GM23338 (cell line): Measurements from ENCODE around the gene TPRG1. TPM values are rescaled to one million over a fixed set of nuclear protein-coding genes. Genes with fewer than 3 reads are reported as not detected.

Source experiments
- ATAC-seq: fragments of 200-7000 bp; cut with Tn5 transposase; 3 replicates; pipeline ENCODE4 v1.9.1; 2020
- DNase-seq: peaks from one replicate; pipeline ENCODE4 v3.0.0-alpha.2; 2015; ENCODE audit warnings: low spot score
- H2AFZ ChIP-seq: fragments of 200-600 bp; sonication (generic); 2 replicates; pipeline ENCODE4 v1.8.0; 2016; ENCODE audit warnings: antibody characterized with exemption, mild to moderate bottlenecking, moderate library complexity
- H3F3A ChIP-seq: fragments of 200-600 bp; sonication (generic); replicated peaks from 2 replicates; pipeline ENCODE4 v1.8.0; 2017; ENCODE audit warnings: antibody characterized with exemption, mixed run types, low read depth
- H3K27ac ChIP-seq: fragments of 200-600 bp; sonication (generic); 2 replicates; pipeline ENCODE4 v1.6.1; 2016; ENCODE audit warnings: low read depth
- H3K27me3 ChIP-seq: fragments of 200-600 bp; sonication (generic); 2 replicates; pipeline ENCODE4 v1.8.0; 2016; ENCODE audit warnings: mild to moderate bottlenecking, mixed run types, moderate library complexity; ENCODE audit not compliant: insufficient read depth
- H3K36me3 ChIP-seq: fragments of 200-600 bp; sonication (generic); 2 replicates; pipeline ENCODE4 v1.8.0; 2016; ENCODE audit warnings: mild to moderate bottlenecking; ENCODE audit not compliant: insufficient read depth
- H3K4me1 ChIP-seq: fragments of 200-600 bp; sonication (generic); 2 replicates; pipeline ENCODE4 v1.8.0; 2016; ENCODE audit warnings: mild to moderate bottlenecking, moderate library complexity; ENCODE audit not compliant: insufficient read depth
- H3K4me2 ChIP-seq: fragments of 200-600 bp; sonication (generic); 2 replicates; pipeline ENCODE4 v1.7.1; 2017; ENCODE audit warnings: mixed run types
- H3K4me3 ChIP-seq: fragments of 200-600 bp; sonication (generic); 2 replicates; pipeline ENCODE4 v1.6.1; 2016; ENCODE audit warnings: mixed run types
- H3K79me2 ChIP-seq: fragments of 200-600 bp; sonication (generic); replicated peaks from 2 replicates; pipeline ENCODE4 v1.8.0; 2017; ENCODE audit warnings: mild to moderate bottlenecking; ENCODE audit not compliant: insufficient read depth
- H3K9me2 ChIP-seq: fragments of 200-600 bp; sonication (generic); 2 replicates; pipeline ENCODE4 v1.8.0; 2017; ENCODE audit not compliant: insufficient read depth
- H4K20me1 ChIP-seq: fragments of 200-600 bp; sonication (generic); replicated peaks from 2 replicates; pipeline ENCODE4 v1.8.0; 2017; ENCODE audit warnings: mild to moderate bottlenecking; ENCODE audit not compliant: insufficient read depth
- H3K27ac Mint-ChIP-seq: 2 replicates; pipeline ENCODE4 v1.8.0; 2020; ENCODE audit warnings: inconsistent platforms, mild to moderate bottlenecking, moderate library complexity, mixed read lengths
- H3K27me3 Mint-ChIP-seq: 3 replicates; pipeline ENCODE4 v1.8.0; 2022; ENCODE audit warnings: low read depth, mild to moderate bottlenecking, moderate library complexity, mixed read lengths, inconsistent platforms; ENCODE audit not compliant: insufficient read depth, poor library complexity
- H3K36me3 Mint-ChIP-seq: 3 replicates; pipeline ENCODE4 v1.8.0; 2021; ENCODE audit warnings: low read depth, mild to moderate bottlenecking, inconsistent platforms, moderate library complexity, mixed read lengths
- H3K4me1 Mint-ChIP-seq: 3 replicates; pipeline ENCODE4 v1.8.0; 2020; ENCODE audit warnings: mild to moderate bottlenecking, inconsistent platforms, mixed read lengths
- H3K4me3 Mint-ChIP-seq: 3 replicates; pipeline ENCODE4 v1.8.0; 2021; ENCODE audit warnings: moderate library complexity, mild to moderate bottlenecking, inconsistent platforms, mixed read lengths
- H3K9me3 Mint-ChIP-seq: 3 replicates; pipeline ENCODE4 v1.8.0; 2020; ENCODE audit warnings: moderate library complexity, mild to moderate bottlenecking, inconsistent platforms, mixed read lengths
- CREB1 ChIP-seq: fragments of 250-450 bp; sonication (Bioruptor Pico); IDR thresholded peaks from 2 replicates; pipeline ENCODE4 v1.5.0; 2020; ENCODE audit warnings: low read depth, mild to moderate bottlenecking, moderate library complexity
- CTCF ChIP-seq, 2 experiments: fragments of 200-600 bp in 1 of 2; sonication (generic) in 1 of 2; conservative IDR thresholded peaks; 2 replicates each; pipeline versions ENCODE4 v1.5.1 to v1.6.1; 2016 to 2017; ENCODE audit warnings: antibody characterized with exemption in 2 of 2, low read depth in 2 of 2, mild to moderate bottlenecking in 2 of 2, moderate library complexity in 1 of 2
- ETS1 ChIP-seq: IDR thresholded peaks from 2 replicates; pipeline ENCODE4 v1.6.1; 2016; ENCODE audit warnings: antibody characterized with exemption
- EZH2phosphoT487 ChIP-seq: fragments of 200-600 bp; sonication (generic); IDR thresholded peaks from one replicate; pipeline ENCODE4 v1.8.1; 2018; ENCODE audit warnings: antibody characterized with exemption; ENCODE audit not compliant: unreplicated experiment
- JUNB ChIP-seq: IDR thresholded peaks from one replicate; pipeline ENCODE4 v1.6.1; 2016; ENCODE audit warnings: antibody characterized with exemption; ENCODE audit not compliant: unreplicated experiment
- POLR2AphosphoS5 ChIP-seq: IDR thresholded peaks from 2 replicates; pipeline ENCODE4 v1.6.1; 2016; ENCODE audit warnings: antibody characterized with exemption, low read depth
- REST ChIP-seq: IDR thresholded peaks from one replicate; pipeline ENCODE4 v1.6.1; 2018; ENCODE audit warnings: antibody characterized with exemption; ENCODE audit not compliant: unreplicated experiment
- STAT1 ChIP-seq: IDR thresholded peaks from one replicate; pipeline ENCODE4 v1.6.1; 2016; ENCODE audit warnings: antibody characterized with exemption; ENCODE audit not compliant: unreplicated experiment
- ZNF331 ChIP-seq: fragments of 250-450 bp; sonication (Bioruptor Pico); IDR thresholded peaks from 2 replicates; pipeline ENCODE4 v1.5.0; 2020; ENCODE audit warnings: low read depth, mild to moderate bottlenecking, moderate library complexity
- ZNF462 ChIP-seq: fragments of 250-450 bp; sonication (Bioruptor Pico); IDR thresholded peaks from 2 replicates; pipeline ENCODE4 v1.5.0; 2020; ENCODE audit warnings: mild to moderate bottlenecking, moderate library complexity
- polyA plus RNA-seq: library from polyadenylated mRNA; unstranded; fragments of >200 nt; fragmentation: Nextera tagmentation; extraction: Ambion mirVana; gene quantifications from 2 replicates; pipeline ENCODE4 v1.2.1, GENCODE V29; 2016
- total RNA-seq: library from RNA; depleted of rRNA; stranded (reverse); fragments of >200 nt; shearing (Covaris generic); gene quantifications from 2 replicates; pipeline ENCODE4 v1.2.3, GENCODE V29; 2014

The TPRG1 gene
- total and polyA plus RNA-seq, 2 experiments from 2014 or later, result 0.74 to 1.7 TPM

- no peak for TF ChIP-seq ZNF462 (CRISPR knock-in tag)
- no peak for TF ChIP-seq ETS1
These were observed 40.9 kb downstream of the TPRG1 start (continued) for GRCh38 chr3:189212681-189213080.

GRCh38 chr3:189214651-189215050 is 42.9 kb downstream of the TPRG1 start:
- Histone ChIP-seq H2AFZ (no peak overlapping the region), H4K20me1 (no peaks in the 10 kb centered on the region), H3K27ac (no peak overlapping the region), H3F3A (no peaks in the 10 kb centered on the region), H3K4me3 (no peak overlapping the region), H3K79me2 (no peaks in the 10 kb centered on the region), H3K9me2 (no peaks in the 10 kb centered on the region), H3K36me3 (no peaks in the 10 kb centered on the region), H3K4me2 (no peak overlapping the region), H3K4me1 (no peaks in the 10 kb centered on the region), H3K27me3 (no peaks in the 10 kb centered on the region)
- Mint-ChIP-seq H3K4me3 (no peak overlapping the region), H3K36me3 (no peaks in the 10 kb centered on the region), H3K27me3 (no peaks in the 10 kb centered on the region), H3K4me1 (no peaks in the 10 kb centered on the region), H3K9me3 (no peaks in the 10 kb centered on the region), H3K27ac (no peak overlapping the region; the same call in 1 of the 2 replicates)
- DNase-seq, result no peak
- ATAC-seq, result no peak
- no peak for TF ChIP-seq ZNF331 (CRISPR knock-in tag)
- no peak for TF ChIP-seq CTCF (conservative IDR thresholded peaks at IDR 0.05; ENCODE audit: low read depth in 2 of 2)
- TF ChIP-seq EZH2phosphoT487, result no peak
- TF ChIP-seq REST, result no peak
- TF ChIP-seq STAT1, result no peak
- TF ChIP-seq JUNB, result no peak
- no peak for TF ChIP-seq CREB1 (CRISPR knock-in tag)
- TF ChIP-seq POLR2AphosphoS5, result no peak
